GM23248 (cell line): ENCODE results near the gene TBX5.
A peak's percentile ranks its signal among the peaks of the same experiment; 100 is the strongest.

Experiments
- EZH2 ChIP-seq: fragments of 200-600 bp; sonication (generic); IDR thresholded peaks from 2 replicates; pipeline ENCODE4 v1.6.1; 2018; ENCODE audit warnings: antibody characterized with exemption, mild to moderate bottlenecking; ENCODE audit not compliant: insufficient read depth, poor library complexity, severe bottlenecking
- EZH2phosphoT487 ChIP-seq: fragments of 200-600 bp; sonication (generic); IDR thresholded peaks from 2 replicates; pipeline ENCODE4 v1.6.1; 2018; ENCODE audit warnings: antibody characterized with exemption, moderate library complexity, mild to moderate bottlenecking, low read depth; ENCODE audit not compliant: insufficient read depth

DNA sequence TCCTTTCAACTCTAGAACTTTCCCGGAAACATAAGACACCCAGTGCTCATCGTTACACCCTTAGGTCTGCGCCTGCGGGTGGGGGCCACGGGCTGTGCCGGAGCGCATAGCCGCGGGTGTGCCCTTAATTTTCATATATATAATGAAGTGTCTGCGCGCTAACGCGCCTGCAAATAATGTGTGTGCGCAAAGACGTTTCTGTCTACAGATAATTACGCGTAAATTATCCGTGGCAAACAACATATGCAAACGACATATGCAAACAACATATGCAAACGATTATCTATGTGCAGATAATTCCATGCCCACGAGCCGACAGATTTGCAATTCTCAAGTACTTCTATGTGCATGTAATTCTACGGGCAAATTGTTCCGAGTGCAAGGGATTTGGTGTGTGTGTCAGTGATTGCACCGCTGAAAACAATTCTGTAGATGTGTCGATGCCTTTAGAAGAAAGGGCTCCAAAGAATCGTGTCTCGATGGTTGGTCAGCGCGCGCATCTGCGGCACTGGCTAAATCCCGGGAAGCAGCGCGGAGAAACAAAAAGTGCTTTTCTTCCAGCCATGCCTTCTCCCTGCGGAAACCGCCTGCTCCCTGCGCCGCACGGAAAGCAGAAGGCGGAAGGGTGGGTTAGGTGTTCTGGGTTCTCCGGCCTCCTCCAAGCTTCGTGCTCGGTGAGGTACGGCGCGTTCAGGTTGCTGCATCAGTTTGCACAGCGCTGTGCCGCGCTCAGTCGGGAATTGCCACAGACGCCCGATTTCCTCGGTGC is 34.5 kb upstream of the TBX5 start:
- TF ChIP-seq EZH2 (peak; percentile 52), EZH2phosphoT487 (0 out of 2 replicates have a peak, but pooled peaks have one; percentile 55)
